Epithelial cell of proximal tubule (primary cell): ENCODE results near the gene RARB. TPM values are rescaled to one million over a fixed set of nuclear protein-coding genes. Genes with fewer than 3 reads are reported as not detected.

Experiments
- DNase-seq: peaks from one replicate; pipeline ENCODE4 v3.0.0-alpha.2; 2011; ENCODE audit warnings: low read depth
- H3K4me3 ChIP-seq: 2 replicates; pipeline ENCODE4 v1.5.1; 2011; ENCODE audit warnings: low read depth, mild to moderate bottlenecking, low read length
- CTCF ChIP-seq: conservative IDR thresholded peaks from 2 replicates; pipeline ENCODE4 v1.5.1; 2012; ENCODE audit warnings: low read depth, mild to moderate bottlenecking, low read length
- total RNA-seq: library from RNA; depleted of rRNA; stranded (reverse); fragments of >200 nt; gene quantifications from 2 replicates; pipeline ENCODE4 v1.2.3, GENCODE V29; 2015

Gene RARB
- total RNA-seq, 1 donor from 2014 or later: 4.6 TPM

- no peak for TF ChIP-seq CTCF
- no peak overlapping the region for H3K4me3 ChIP-seq
- DNase-seq: no peak
Measured at GRCh38 chr3:25527801-25528200, 99.7 kb downstream of the RARB start.

- no peak for TF ChIP-seq CTCF
- no peak overlapping the region for H3K4me3 ChIP-seq
Measured at GRCh38 chr3:25531971-25532370, 103.9 kb downstream of the RARB start.

GRCh38 chr3:25532431-25533162 is 104.5 kb downstream of the RARB start:
- TF ChIP-seq CTCF: peak; percentile 68
- no peak overlapping the region for H3K4me3 ChIP-seq
- DNase-seq: no peak

More at GRCh38 chr3:25531971-25532370, 103.9 kb downstream of the RARB start:
- DNase-seq: no peak

GRCh38 chr3:25533399-25533798 is 105.3 kb downstream of the RARB start:
- no peak overlapping the region for H3K4me3 ChIP-seq
- DNase-seq: no peak
- no peak for TF ChIP-seq CTCF

GRCh38 chr3:25534007-25534406 is 105.9 kb downstream of the RARB start:
- TF ChIP-seq CTCF: no peak
- H3K4me3 ChIP-seq: no peak overlapping the region
- DNase-seq: no peak

- DNase-seq: no peak
- no peak overlapping the region for H3K4me3 ChIP-seq
- TF ChIP-seq CTCF: no peak
Measured at GRCh38 chr3:25536521-25537391, 108.7 kb downstream of the RARB start.
